Upper lobe of left lung (tissue), 6 donors: ENCODE results near the gene CSGALNACT2. TPM values are rescaled to one million over a fixed set of nuclear protein-coding genes. Genes with fewer than 3 reads are reported as not detected.
A peak's percentile ranks its signal among the peaks of the same experiment; 100 is the strongest.

Experiments used
- ATAC-seq, 2 donors: fragments of 200-7000 bp; cut with Tn5 transposase; one replicate each; pipeline ENCODE4 v1.9.1; 2022; ENCODE audit warnings: mild to moderate bottlenecking in 2 of 2, moderate library complexity in 2 of 2; ENCODE audit not compliant: low FRiP score in 2 of 2
- DNase-seq, 2 donors: peaks; one replicate each; pipeline ENCODE4 v3.0.0-alpha.2; 2019 to 2020
- H3K27ac ChIP-seq, 4 donors: fragments of 200-600 bp; sonication (generic); one replicate each; pipeline ENCODE4 v1.5.1; 2016 to 2019
- H3K27me3 ChIP-seq, 4 donors: fragments of 200-600 bp; sonication (generic); one replicate each; pipeline ENCODE4 v1.5.1; 2017 to 2019
- H3K36me3 ChIP-seq, 4 donors: fragments of 200-600 bp; sonication (generic); one replicate each; pipeline ENCODE4 v1.5.1; 2016 to 2019
- H3K4me1 ChIP-seq, 4 donors: fragments of 200-600 bp; sonication (generic); one replicate each; pipeline ENCODE4 v1.5.1; 2018 to 2019
- H3K4me3 ChIP-seq, 4 donors: fragments of 200-600 bp; sonication (generic); one replicate each; pipeline ENCODE4 v1.5.1; 2017 to 2019; ENCODE audit warnings: mild to moderate bottlenecking in 2 of 4, moderate library complexity in 1 of 4
- H3K9me3 ChIP-seq, 4 donors: fragments of 200-600 bp; sonication (generic); one replicate each; pipeline ENCODE4 v1.5.1; 2018 to 2019
- EP300 ChIP-seq, 4 donors: sonication (generic); formaldehyde crosslinking; IDR thresholded peaks; one replicate each; pipeline ENCODE4 v1.5.1; 2017; ENCODE audit warnings: antibody characterized with exemption in 4 of 4, control low read depth in 2 of 4
- POLR2A ChIP-seq, 4 donors: fragments of 450-650 bp; IDR thresholded peaks; one replicate each; pipeline ENCODE4 v1.5.1; 2016 to 2017; ENCODE audit warnings: antibody characterized with exemption in 4 of 4, mild to moderate bottlenecking in 2 of 4
- POLR2AphosphoS5 ChIP-seq, 2 donors: sonication (generic); formaldehyde crosslinking; IDR thresholded peaks; one replicate each; pipeline ENCODE4 v1.5.1; 2017; ENCODE audit warnings: antibody characterized with exemption in 2 of 2
- WGBS, 2 donors: methylation state at CpG; one replicate each; pipeline ENCODE4 v1.1.5; 2017 to 2018; 5-methylcytosine and 5-hydroxymethylcytosine counted together
- total RNA-seq, 6 donors: library from RNA; depleted of rRNA in 4 of 6; stranded (reverse); fragments of >200 nt in 4 of 6; gene quantifications; one replicate each; pipeline versions ENCODE4 v1.1.0 to v1.2.1, GENCODE V29; 2016 to 2021
- TF ChIP-seq, protein P1 (sequence below), 6 experiments: fragments of 450-650 bp in 4 of 6; fragments of 200-600 bp in 2 of 6; sonication (generic) in 2 of 6; IDR thresholded peaks; one replicate each; pipeline ENCODE4 v1.5.1; 2016 to 2019; ENCODE audit warnings: antibody characterized with exemption in 6 of 6
- donor health status: DM: no; HTN: no; CAD: no; lungs with moderate emphysema.
- donor health status: DM: no; HTN: yes; CAD: no; lungs with severe emphysema.

CSGALNACT2 gene
- total RNA-seq, 6 donors from 2014 or later: 30.5 to 47.1 (median 35.1) TPM

DNA sequence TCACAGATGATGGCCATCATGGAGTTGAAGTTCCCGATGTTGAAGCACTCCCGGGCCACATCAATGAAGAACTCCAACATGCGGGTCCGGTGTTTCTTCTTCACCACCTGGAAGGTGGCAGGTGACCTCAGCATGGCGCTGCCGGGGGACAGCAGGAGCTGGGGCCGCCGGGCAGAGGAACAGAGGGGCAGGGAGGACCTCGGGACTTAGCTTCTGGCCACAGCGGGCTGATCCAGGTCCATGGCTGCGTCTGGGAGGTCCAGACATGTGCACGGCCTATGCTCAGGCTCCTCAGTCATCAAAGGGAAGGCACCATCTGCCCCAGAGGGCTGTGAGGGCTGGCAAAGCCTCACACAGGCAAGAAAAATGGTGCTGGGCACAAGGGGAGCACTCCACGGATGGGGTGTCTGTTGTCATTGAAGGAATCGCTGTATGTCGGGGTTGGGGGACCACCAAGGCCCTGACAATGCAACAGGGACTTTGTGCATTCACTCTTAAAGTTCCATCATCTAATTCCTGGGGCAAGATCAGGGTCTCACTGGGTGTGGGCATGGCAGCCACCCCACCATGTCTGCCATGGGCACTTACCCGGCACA, 60.9 kb downstream of the CSGALNACT2 start:
- DNase-seq: peak; percentile 17 to 62

DNA sequence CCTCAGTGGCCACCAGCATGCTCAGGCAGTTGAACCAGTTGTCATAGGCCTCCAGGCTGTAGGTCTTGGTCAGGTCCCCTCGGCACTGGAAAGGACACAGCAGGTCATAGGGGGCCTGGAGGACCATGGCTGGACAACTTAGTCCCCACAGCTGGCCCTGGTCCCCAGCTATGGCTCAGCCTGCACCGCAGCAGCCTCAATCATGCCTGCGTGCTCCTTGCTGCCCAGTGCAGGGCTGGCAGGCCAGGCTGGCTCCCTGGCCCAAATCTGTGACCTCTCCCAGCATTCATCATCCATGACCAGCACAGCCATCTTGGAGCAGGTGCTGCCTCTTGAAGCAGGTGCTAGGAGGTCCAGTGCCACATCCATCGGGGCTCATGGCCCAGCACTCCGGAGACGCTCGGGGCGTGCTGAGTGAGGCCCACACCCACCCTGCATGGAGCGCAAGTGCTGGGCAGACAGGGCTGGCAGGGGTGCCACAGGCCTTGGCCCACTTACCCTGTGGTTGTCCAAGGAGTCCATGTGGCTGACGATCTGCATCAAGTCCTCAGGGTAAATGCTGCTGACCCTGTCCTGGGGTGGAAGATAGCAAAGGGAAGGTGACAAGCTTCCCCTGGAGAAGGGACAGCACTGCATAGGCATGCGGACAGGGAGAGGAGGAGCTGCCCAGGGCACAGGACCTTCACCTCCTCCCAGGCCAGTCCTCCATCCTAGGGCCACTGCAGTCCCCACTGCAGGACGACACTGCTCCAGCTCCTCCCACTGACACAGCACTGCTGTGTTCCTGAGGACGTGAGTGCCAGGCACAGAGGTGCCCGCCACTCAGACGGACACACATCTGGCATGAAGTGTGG, 61.7 kb downstream of the CSGALNACT2 start:
- ATAC-seq: no peak
- H3K4me1 ChIP-seq: peaks cover 12 to 17% (median 14%) of the 10 kb centered on the region in 4 donors
- 80 to 94% methylated on average over 1 to 15 of the region's 15 CpGs for WGBS, 2 donors

More for the DNA sequence above, 60.9 kb downstream of the CSGALNACT2 start:
- Histone ChIP-seq H3K9me3 (no peaks in the 10 kb centered on the region), H3K36me3 (no peaks in the 10 kb centered on the region), H3K27ac (no peak overlapping the region), H3K4me3 (no peak overlapping the region), H3K4me1 (peaks cover 12 to 17% (median 14%) of the 10 kb centered on the region in 4 donors), H3K27me3 (no peaks in the 10 kb centered on the region)
- TF ChIP-seq POLR2A (IDR thresholded peaks at IDR 0.05) (no peak), POLR2AphosphoS5 (IDR thresholded peaks at IDR 0.05) (no peak), EP300 (IDR thresholded peaks at IDR 0.05) (no peak)
- TF ChIP-seq, protein P1, sequence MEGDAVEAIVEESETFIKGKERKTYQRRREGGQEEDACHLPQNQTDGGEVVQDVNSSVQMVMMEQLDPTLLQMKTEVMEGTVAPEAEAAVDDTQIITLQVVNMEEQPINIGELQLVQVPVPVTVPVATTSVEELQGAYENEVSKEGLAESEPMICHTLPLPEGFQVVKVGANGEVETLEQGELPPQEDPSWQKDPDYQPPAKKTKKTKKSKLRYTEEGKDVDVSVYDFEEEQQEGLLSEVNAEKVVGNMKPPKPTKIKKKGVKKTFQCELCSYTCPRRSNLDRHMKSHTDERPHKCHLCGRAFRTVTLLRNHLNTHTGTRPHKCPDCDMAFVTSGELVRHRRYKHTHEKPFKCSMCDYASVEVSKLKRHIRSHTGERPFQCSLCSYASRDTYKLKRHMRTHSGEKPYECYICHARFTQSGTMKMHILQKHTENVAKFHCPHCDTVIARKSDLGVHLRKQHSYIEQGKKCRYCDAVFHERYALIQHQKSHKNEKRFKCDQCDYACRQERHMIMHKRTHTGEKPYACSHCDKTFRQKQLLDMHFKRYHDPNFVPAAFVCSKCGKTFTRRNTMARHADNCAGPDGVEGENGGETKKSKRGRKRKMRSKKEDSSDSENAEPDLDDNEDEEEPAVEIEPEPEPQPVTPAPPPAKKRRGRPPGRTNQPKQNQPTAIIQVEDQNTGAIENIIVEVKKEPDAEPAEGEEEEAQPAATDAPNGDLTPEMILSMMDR (IDR thresholded peaks at IDR 0.05): no peak
- WGBS, 2 donors: 94 to 99% methylated on average over 10 to 14 of the region's 16 CpGs
- ATAC-seq: no peak

DNA sequence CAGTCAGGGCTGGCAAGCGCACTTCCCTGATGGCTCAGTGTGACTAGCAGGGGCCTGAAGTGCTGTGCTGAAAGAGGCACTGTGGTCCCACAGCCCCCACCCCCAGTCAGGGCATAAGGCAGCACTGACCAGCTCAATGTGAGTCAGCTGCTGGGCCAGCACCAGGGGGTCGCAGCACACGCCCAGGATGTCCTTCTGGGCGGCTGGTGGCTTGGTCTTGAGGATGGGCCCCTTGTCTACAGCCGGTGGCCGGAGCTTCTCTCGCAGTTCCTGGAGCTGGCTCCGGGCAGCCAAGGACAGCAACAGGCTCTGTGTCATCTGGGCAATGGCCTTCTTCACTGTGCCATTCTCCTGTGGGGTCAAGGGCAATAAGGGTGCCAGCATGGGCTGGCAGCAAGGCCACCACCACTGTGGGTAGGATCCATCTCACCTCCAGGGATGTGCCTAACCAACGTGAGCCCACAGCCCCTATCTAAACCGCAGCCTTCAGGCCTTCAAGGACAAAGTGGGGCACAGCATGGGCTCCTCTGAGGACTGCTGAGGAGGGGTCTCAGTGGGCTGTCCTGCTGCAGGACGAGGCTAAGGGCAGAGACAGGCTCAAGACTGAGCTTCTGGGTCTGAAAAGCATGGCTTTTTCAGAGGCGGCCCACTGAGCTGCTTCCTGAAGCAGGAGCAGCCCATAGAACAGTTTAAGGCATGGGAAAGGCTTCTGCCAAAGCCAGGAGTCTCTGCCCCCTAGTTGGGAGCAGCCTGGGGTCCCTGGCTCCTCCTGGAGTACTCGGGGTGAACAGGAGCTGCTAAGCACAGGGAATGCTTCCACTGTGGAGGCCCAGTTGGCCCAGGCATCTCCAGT, 62.5 kb downstream of the CSGALNACT2 start:
- DNase-seq: peak in 1 of 2 donors; percentile 34
- Histone ChIP-seq H3K4me3 (no peak overlapping the region), H3K36me3 (no peaks in the 10 kb centered on the region), H3K4me1 (peaks cover 12 to 17% (median 15%) of the 10 kb centered on the region in 4 donors), H3K9me3 (no peaks in the 10 kb centered on the region), H3K27me3 (no peaks in the 10 kb centered on the region), H3K27ac (no peak overlapping the region)
- no peak for ATAC-seq
- 91 to 95% methylated on average over 4 to 11 of the region's 13 CpGs for WGBS, 2 donors
- TF ChIP-seq EP300 (IDR thresholded peaks at IDR 0.05) (no peak), POLR2AphosphoS5 (IDR thresholded peaks at IDR 0.05) (no peak), POLR2A (IDR thresholded peaks at IDR 0.05) (no peak)
- TF ChIP-seq, protein P1 (IDR thresholded peaks at IDR 0.05): no peak

More for the DNA sequence above, 61.7 kb downstream of the CSGALNACT2 start:
- no peak overlapping the region for H3K27ac ChIP-seq
- H3K4me3 ChIP-seq: no peak overlapping the region
- no peaks in the 10 kb centered on the region for H3K9me3 ChIP-seq
- no peak for TF ChIP-seq POLR2A (IDR thresholded peaks at IDR 0.05)
- no peak for TF ChIP-seq EP300 (IDR thresholded peaks at IDR 0.05)
- TF ChIP-seq, protein P1 (IDR thresholded peaks at IDR 0.05): no peak
- no peak for TF ChIP-seq POLR2AphosphoS5 (IDR thresholded peaks at IDR 0.05)
- H3K27me3 ChIP-seq: no peaks in the 10 kb centered on the region
- DNase-seq: peak; percentile 19 to 67
- no peaks in the 10 kb centered on the region for H3K36me3 ChIP-seq

DNA sequence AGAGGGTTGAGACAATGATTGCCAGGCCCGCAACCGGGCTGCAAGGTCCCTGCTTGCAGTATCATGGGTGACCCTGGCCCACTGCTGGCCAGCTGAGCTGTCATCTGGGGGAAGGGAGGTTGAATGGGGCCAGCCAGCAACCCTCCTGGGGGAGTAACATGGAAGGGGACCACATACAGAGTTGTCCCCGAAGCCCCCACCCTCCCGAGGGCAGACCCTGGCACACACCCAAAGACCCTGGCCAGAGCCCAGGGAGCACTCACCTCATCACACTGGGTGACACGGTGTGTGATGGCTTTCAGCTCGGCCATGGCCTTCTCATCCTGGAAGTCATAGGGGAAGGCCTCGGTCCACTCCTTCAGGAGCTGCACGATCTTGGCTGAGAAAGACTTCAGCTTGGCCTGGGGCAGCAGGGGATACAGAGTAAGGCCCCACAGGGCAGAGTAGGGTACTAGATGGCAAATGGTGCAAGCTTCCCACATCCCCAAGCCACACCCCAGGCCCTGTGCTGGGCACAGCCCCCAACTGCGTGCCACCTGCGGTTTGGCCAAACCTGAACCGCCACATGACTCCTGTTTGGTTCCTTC, 63.4 kb downstream of the CSGALNACT2 start:
- no peak for TF ChIP-seq POLR2AphosphoS5 (IDR thresholded peaks at IDR 0.05)
- no peak for TF ChIP-seq POLR2A (IDR thresholded peaks at IDR 0.05)
- TF ChIP-seq EP300 (IDR thresholded peaks at IDR 0.05): no peak
- TF ChIP-seq, protein P1 (IDR thresholded peaks at IDR 0.05): no peak
- no peaks in the 10 kb centered on the region for H3K9me3 ChIP-seq
- peak; percentile 23 to 64 for DNase-seq
- 78 to 82% methylated on average over 6 to 10 of the region's 11 CpGs for WGBS, 2 donors
- no peaks in the 10 kb centered on the region for H3K36me3 ChIP-seq
- H3K27ac ChIP-seq: no peak overlapping the region
- no peaks in the 10 kb centered on the region for H3K27me3 ChIP-seq
- no peak for ATAC-seq
- peaks cover 12 to 17% (median 15%) of the 10 kb centered on the region in 4 donors for H3K4me1 ChIP-seq
- H3K4me3 ChIP-seq: peak overlapping the region in 2 of 4 donors; percentile 51 to 58
